ENCODE results near the gene ITPR1. TPM values are rescaled to one million over a fixed set of nuclear protein-coding genes. Genes with fewer than 3 reads are reported as not detected.

ITPR1 gene
- total RNA-seq, 3 donors from 2014 or later, result 10.7 to 80.2 (median 20.7) TPM

DNA sequence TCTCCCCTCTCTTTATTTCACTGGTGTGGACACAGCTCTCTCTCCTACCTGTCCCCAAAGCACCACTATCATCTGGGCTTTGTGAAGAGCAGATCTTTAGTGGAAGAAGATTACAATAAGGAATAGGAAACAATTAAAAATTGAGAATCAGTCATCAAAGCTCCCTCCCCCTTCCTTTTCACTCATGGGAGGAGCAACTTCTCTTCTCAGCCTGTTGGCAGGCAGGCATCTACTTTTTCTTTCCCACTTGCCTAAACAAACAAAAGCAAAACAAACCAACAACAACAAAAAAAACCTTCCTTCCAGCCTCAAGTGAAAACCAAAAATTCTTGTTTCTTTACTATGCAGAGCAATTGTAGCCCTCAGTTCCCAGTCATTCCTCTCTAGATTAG is 360.6 kb downstream of the ITPR1 start:
- Histone ChIP-seq H3K4me1 (ENCODE audit: low read depth) (peaks cover 1% of the 10 kb centered on the region), H3K36me3 (ENCODE audit: low read depth) (no peaks in the 10 kb centered on the region), H3K4me3 (no peak overlapping the region), H3K9me3 (no peaks in the 10 kb centered on the region)
- ATAC-seq (no peak), DNase-seq (no peak)
- no peak for TF ChIP-seq CTCF (IDR thresholded peaks at IDR 0.05)
- intact Hi-C loops (cut with DNase I, micrococcal nuclease), result no loop called here

DNA sequence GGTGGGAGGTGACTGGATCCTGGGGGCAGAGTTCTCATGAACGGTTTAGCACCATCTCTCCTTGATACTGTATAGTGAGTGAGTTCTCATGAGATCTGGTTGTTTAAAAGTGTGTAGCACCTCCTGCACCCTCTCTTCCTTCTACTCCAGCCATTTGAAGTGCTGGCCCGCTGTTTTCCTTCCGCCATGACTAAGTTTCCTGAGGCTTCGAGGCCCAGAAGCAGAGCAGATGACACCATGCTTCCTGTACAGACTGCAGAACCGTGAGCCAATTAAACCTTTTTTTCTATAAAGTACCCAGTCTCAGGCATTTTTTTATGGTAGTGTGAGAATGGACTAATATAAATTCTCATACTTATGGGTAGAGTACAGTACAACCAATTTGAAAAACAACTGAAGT is 362.5 kb downstream of the ITPR1 start:
- Histone ChIP-seq H3K9me3 (peaks cover 3% of the 10 kb centered on the region), H3K4me1 (ENCODE audit: low read depth) (no peaks in the 10 kb centered on the region), H3K4me3 (no peak overlapping the region), H3K36me3 (ENCODE audit: low read depth) (no peaks in the 10 kb centered on the region)
- ATAC-seq (no peak), DNase-seq (no peak)
- intact Hi-C loops (cut with DNase I, micrococcal nuclease), result no loop called here
- no peak for TF ChIP-seq CTCF (IDR thresholded peaks at IDR 0.05)

GRCh38 chr3:4856136-4856535 is 363.0 kb downstream of the ITPR1 start:
- no peak for DNase-seq
- Histone ChIP-seq H3K4me3 (no peak overlapping the region), H3K4me1 (ENCODE audit: low read depth) (no peaks in the 10 kb centered on the region), H3K9me3 (peaks cover 8% of the 10 kb centered on the region), H3K36me3 (ENCODE audit: low read depth) (no peaks in the 10 kb centered on the region)
- no peak for ATAC-seq
- intact Hi-C loops (cut with DNase I, micrococcal nuclease), result no loop called here
- no peak for TF ChIP-seq CTCF (IDR thresholded peaks at IDR 0.05)

- DNase-seq, result no peak
- Histone ChIP-seq H3K4me3 (no peak overlapping the region), H3K4me1 (ENCODE audit: low read depth) (no peaks in the 10 kb centered on the region), H3K36me3 (ENCODE audit: low read depth) (no peaks in the 10 kb centered on the region), H3K9me3 (peaks cover 12% of the 10 kb centered on the region)
- intact Hi-C loops (cut with DNase I, micrococcal nuclease), result no loop called here
- TF ChIP-seq CTCF (IDR thresholded peaks at IDR 0.05), result no peak
- ATAC-seq, result no peak
Measured at GRCh38 chr3:4856564-4856963, 363.4 kb downstream of the ITPR1 start.

DNA sequence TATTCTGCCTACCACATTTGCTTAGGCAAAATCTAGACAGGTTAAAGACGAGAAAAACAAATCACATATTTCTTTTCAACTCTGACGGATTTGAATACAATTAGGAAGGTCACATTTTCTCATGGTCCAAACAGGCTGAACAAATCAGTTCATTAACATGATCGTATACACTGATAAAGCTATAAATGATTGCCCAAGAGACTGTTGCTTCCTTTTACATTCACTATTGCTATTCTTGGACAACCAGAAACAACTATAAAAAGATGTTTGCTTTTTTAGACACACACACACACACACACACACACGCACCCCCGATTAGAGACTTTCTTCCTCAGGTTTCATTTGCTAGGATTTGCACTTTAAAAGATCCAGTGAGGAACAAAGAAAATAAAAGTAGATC is 363.8 kb downstream of the ITPR1 start:
- Histone ChIP-seq H3K36me3 (ENCODE audit: low read depth) (no peaks in the 10 kb centered on the region), H3K4me1 (ENCODE audit: low read depth) (no peaks in the 10 kb centered on the region), H3K9me3 (peaks cover 13% of the 10 kb centered on the region), H3K4me3 (no peak overlapping the region)
- intact Hi-C loops (cut with DNase I, micrococcal nuclease), result no loop called here
- ATAC-seq (no peak), DNase-seq (no peak)
- TF ChIP-seq CTCF (IDR thresholded peaks at IDR 0.05), result no peak

DNA sequence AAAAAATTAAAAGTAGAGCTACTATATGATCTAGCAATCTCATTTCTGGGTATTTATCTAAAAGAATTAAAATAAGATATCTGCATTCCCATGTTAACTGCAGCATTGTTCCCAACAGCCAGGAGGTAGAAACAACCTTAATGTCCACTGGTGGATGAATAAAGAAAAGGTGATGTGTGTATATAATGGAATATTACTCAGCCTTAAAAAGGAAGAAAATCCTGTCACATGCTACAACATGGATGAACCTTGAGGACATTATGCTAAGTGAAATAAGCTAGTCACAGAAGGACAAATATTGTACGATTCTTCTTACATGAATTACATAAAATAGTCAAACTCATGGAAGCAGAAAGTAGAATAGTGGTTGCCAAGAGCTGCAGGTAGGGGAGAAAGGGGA is 366.6 kb downstream of the ITPR1 start:
- ATAC-seq (no peak), DNase-seq (no peak)
- intact Hi-C loops (cut with DNase I, micrococcal nuclease), result no loop called here
- Histone ChIP-seq H3K4me1 (ENCODE audit: low read depth) (no peaks in the 10 kb centered on the region), H3K4me3 (no peak overlapping the region), H3K9me3 (peaks cover 13% of the 10 kb centered on the region), H3K36me3 (ENCODE audit: low read depth) (no peaks in the 10 kb centered on the region)
- no peak for TF ChIP-seq CTCF (IDR thresholded peaks at IDR 0.05)
